GM18870 (cell line): ENCODE results near the gene ADGRE1.

Experiments
- ATAC-seq: cut with Tn5 transposase; IDR thresholded peaks from one replicate; pipeline ENCODE4 v1.9.1; 2021; ENCODE audit warnings: moderate library complexity; ENCODE audit not compliant: unreplicated experiment

Gene ADGRE1

GRCh38 chr19:6876748-6877147 lies 10.6 kb upstream of the ADGRE1 start:
- ATAC-seq: no peak

DNA sequence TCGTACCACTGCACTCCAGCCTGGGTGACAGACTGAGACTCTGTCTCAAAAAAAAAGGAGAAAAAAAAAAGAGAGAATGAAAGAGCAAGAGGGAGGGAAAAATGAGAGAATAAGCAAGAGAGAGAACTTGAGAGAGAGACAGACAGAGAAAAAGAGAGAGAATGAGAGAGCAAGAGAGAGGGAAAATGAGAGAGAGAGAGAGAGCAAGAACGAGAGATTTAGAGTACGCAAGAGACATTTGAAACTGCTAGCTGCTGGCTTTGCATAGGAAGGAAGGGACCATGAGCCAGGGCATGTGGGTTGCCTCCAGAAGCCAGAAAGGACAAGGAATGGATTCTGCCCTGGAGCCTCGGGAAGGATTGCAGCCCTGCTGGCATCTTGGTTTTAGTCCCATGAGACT lies 9.6 kb upstream of the ADGRE1 start:
- no peak for ATAC-seq

- ATAC-seq: no peak
Measured at GRCh38 chr19:6886277-6886897, 992 bp upstream of the ADGRE1 start.

GRCh38 chr19:6888967-6889366 lies 1.6 kb downstream of the ADGRE1 start:
- ATAC-seq: no peak

- ATAC-seq: no peak
Measured at GRCh38 chr19:6890401-6890913, 3.1 kb downstream of the ADGRE1 start.

GRCh38 chr19:6890938-6891337 lies 3.6 kb downstream of the ADGRE1 start:
- no peak for ATAC-seq

GRCh38 chr19:6891761-6892385 lies 4.5 kb downstream of the ADGRE1 start:
- ATAC-seq: no peak

DNA sequence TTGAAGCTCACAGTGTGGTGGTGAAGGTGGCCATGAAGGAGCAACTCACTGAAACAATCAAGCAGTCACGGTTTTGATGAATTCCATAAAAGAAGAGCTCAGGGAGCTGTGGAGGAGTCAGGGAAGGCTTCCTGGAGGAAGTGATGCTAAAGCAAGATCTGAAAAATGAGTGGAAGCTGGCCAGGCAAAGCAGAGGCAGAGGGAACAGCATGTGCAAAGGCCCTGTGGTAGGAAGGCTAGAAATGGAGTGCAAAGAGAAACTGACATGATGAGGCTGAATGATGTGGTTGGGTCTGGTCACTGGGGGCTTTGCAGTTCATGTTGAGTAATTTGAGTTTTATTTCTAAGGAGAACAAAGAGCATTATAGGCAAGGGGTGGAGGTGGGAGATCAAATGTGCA lies 6.9 kb downstream of the ADGRE1 start:
- no peak for ATAC-seq

DNA sequence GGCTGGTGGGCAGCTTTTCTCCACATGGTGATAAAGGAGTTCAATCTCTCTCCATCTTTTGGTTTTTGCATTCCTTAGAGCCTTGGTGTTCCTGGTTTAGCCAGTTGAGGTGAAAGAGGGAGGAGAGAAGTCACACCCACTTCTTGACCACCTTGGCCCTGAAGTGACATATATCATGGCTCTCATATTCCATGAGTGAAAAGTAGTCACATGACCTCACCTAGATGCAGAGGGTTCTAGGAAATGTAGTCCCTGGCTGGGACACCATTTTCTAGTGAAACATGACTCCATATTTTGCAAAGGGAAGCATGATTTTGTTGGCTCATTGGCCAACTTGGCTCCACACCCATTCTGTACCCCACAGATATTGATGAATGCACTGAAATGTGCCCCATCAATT lies 16.1 kb downstream of the ADGRE1 start:
- no peak for ATAC-seq

GRCh38 chr19:6906559-6907060 lies 19.2 kb downstream of the ADGRE1 start:
- no peak for ATAC-seq

GRCh38 chr19:6911523-6911922 lies 24.1 kb downstream of the ADGRE1 start:
- ATAC-seq: no peak

- ATAC-seq: no peak
Measured at GRCh38 chr19:6914321-6914720, 26.9 kb downstream of the ADGRE1 start.

- no peak for ATAC-seq
Measured at GRCh38 chr19:6916952-6917351, 29.6 kb downstream of the ADGRE1 start.

- ATAC-seq: no peak
Measured at GRCh38 chr19:6925386-6925785, 38.0 kb downstream of the ADGRE1 start.

GRCh38 chr19:6925801-6926751 lies 38.7 kb downstream of the ADGRE1 start:
- ATAC-seq: no peak

GRCh38 chr19:6930190-6930589 lies 42.8 kb downstream of the ADGRE1 start:
- no peak for ATAC-seq

- no peak for ATAC-seq
Measured at GRCh38 chr19:6935069-6935468, 47.7 kb downstream of the ADGRE1 start.

DNA sequence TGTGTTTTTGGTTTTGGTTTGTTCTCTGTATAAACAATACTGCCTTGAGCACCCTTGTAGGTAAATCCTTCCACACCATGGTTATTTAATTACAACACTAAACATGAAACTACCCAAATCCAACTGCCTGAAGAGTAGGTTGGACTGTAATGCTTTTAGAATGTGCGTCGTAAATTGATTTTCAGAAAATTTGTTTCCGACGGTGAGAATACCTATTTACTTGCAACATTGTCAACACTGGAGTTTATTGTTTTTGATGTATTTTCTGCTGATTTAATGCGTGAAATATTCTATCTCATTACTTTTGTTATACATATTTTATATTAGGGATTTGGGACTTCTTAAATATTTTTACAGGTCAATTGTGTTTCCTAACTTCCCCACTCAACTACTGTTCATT lies 48.2 kb downstream of the ADGRE1 start:
- ATAC-seq: no peak

DNA sequence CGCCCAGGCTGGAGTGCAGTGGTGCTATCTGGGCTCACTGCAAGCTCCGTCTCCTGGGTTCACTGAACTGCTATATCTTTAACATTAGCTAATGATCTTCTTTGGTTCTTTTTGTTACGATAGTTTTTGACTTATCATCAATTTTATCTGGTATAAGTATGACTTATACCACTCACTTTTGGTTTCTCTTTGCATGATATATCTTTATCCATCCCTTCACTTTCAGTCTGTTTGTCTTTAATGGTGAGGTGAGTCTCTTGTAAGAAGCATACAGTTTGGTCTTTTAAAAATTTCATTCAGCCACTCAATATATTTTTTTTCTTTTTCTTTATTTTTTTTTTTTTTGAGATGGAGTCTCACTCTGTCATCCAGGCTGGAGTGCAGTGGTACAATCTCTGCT lies 58.4 kb downstream of the ADGRE1 start:
- no peak for ATAC-seq

DNA sequence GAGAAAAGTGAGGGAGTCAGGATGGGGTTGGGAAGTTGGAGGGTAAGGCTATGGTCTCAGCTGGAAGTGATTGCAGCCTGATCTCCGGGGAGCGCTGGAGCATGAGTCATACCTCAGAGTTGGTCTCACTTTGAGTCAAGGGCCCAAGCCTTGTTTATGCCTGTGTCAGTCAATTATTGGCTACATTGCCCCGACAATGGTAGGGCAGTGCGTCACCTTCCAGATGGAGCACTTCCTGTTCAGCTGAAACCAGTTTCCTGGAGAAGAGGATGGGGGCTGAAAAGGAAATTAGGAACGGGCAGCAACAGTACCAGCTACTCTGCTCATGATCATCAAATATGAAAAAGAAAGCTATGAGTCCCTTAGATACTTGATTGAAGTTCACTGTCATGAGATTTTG lies 60.4 kb downstream of the ADGRE1 start:
- ATAC-seq: no peak

DNA sequence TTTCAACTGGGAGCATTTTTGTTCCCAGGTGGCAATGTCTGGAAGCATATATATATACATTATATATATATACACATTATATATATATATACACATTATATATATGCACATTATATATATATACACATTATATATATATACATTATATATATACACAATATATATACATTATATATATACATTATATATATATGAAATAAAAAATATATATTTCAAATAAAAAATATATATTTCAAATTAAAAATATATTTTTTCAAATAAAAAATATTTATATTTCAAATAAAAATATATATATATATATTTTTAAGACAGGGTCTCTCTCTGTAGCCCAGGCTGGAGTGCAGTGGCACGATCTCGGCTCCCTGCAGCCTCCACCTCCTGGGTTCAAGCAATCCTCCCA lies 61.5 kb downstream of the ADGRE1 start:
- no peak for ATAC-seq

DNA sequence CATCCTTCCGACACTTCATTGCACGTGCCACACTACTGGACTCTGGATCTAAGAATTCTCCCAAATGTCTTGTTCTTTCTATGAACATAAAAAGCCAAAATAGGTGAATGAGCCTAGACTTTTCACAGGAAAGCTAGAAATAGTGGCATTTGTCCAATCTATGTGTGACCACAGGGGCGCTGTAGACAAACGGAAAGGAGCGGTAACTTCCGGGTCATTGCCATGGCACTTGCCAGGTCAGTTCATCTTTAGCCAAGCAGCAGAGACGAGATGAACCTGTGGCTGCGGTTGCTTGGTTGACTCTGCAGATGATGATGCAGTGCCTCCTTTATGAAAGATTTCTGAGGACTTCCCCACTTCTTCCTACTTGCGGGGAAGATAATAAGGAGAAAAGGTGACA lies 65.6 kb downstream of the ADGRE1 start:
- ATAC-seq: no peak
